GM19240 (cell line): Measurements from ENCODE around the gene HERPUD1.

Source experiments
- DNase-seq: peaks from one replicate; pipeline ENCODE4 v3.0.0; 2011; ENCODE audit warnings: low spot score; ENCODE audit not compliant: insufficient read length

The HERPUD1 gene

GRCh38 chr16:56910654-56911539, 21.0 kb upstream of the HERPUD1 start:
- DNase-seq = no peak

DNA sequence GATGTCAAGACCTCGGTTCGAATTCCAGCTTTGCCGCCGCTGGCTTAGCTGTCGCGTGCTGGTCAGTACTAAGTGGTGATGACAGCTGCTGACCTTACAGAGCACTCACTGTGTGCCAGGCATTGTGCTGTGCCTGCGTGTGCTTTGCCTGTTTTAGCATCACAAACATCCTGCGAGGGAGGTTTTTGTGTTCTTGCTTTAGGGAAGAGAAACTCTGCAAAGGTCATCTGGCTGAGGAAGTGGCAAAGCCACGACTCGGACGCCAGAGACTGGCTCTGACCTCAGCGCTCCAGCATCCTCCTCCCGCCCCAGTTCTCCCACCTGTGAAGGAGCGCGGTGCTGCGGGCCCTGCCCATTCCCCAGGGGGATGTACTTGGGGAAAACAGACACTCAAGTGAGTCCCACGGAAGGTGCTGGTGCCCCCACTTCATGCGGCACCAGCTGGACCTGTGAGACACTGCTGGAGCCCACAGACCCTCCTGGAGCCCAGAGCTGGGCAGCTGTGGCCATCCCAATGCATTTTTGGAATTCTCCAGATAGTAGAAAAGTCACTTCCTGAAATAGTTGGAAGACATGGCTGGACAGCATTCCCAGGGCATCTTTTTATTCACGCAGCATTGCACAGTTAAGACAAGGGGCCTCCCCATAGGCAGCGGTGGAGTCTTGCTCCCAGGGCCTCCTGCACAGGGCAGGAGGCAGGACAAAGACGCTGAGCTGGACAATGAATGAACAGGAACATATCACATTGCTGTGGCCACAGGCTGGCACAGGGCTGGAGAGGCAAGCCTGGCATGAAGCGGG, 20.0 kb upstream of the HERPUD1 start:
- DNase-seq = no peak

DNA sequence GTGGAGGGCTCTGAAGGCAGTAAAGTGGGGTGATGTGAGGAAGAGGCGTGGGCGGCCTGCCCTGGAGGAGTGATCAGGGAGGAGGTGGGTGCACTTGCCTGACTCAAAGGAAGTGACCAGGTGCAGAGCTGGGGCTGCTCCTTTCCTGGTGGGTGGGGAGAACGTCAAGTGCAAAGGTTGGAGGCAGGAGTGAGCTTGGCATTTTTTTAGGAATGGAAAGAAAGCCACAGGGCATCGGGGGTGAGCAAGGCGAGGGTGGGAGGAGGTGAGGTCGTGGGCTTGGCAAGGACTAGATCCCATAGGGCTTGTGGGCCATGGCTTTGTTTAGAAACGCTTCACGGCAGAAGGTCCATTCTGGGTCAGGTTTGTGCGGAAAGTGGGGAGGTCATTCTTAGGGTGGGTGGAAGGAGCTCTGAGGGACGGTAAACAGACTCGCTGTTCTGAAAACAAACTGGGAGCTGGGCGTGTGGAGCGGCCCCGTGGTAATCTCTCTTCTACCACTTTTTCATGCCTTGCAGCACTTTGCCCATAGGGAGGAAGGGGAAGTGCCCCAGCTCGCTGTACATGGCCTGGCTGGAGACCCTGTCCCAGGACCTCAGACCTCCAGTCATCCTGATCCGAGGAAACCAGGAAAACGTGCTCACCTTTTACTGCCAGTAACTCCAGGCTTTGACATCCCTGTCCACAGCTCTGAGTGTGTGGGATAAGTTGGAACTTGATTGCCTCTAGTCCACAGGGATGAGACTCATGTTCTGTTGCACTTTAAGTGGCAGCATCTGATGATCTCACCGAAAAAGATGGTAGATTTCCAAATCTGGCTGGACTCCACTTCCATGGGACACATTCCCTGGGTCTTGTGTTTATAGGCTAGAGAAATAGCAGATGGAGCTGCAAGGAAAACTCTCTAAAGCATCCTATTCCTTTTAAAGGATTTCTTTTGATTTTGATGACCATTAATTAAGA, 18.9 kb upstream of the HERPUD1 start:
- no peak for DNase-seq

DNA sequence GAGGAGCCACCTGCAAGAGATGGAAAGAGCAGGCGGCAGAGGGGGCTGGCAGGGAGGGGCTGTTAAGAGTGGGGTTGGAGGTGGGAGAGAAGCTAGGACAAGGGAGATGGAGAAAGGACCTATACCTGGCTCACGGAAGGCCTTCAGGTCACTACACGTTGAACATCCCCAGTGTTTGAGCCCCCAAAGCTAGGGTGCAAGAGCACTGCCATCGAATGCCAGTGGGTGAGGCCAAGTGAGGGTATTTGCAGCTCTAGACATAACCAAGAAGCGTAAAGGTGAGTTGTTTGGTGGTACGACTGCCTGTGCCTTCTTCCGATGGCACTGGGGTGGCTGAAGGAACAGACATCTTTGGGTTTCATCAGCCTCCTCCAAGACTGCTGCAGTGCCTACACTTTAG, 17.0 kb upstream of the HERPUD1 start:
- no peak for DNase-seq

- no peak for DNase-seq
Measured at GRCh38 chr16:56915336-56916119, 16.4 kb upstream of the HERPUD1 start.

DNA sequence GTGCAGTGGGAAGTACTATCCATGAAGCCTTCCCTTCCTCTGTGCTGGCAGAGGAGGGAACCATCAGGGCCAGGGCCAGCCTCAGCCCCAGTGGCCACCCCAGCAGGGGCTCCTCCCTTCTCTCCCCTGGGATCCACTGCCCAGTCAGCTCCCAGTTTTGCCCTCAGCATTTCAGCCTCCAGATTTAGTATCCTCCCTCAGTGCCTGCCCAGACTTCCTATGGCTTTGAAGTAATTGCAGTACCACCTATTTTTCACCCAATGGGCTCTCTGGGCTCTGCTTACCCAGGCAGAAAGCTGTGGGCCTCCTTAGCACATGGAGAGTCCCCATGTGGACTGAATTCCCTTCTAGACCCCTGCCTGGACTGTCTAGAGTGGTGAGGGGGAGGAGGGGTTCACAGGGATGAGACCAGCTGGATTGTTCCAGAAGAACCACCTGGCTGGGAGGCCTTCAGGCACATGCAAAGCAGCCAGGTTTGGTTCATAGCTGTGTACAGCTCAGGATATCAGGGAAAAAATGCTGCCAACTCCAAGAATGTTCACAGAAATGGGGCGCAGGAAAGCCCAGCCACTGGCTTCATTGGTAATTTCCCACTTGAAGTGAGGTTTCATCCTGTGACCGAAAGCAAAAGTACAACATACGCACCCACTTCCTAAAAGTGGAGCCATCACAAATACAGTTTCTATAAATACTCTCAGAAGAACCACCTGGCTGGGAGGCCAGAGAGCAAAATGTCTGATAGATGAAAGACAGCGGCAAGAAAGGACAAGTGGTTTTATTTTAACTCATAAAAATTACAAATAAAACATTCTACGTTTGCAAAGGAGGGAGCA, 15.2 kb upstream of the HERPUD1 start:
- DNase-seq = no peak

DNA sequence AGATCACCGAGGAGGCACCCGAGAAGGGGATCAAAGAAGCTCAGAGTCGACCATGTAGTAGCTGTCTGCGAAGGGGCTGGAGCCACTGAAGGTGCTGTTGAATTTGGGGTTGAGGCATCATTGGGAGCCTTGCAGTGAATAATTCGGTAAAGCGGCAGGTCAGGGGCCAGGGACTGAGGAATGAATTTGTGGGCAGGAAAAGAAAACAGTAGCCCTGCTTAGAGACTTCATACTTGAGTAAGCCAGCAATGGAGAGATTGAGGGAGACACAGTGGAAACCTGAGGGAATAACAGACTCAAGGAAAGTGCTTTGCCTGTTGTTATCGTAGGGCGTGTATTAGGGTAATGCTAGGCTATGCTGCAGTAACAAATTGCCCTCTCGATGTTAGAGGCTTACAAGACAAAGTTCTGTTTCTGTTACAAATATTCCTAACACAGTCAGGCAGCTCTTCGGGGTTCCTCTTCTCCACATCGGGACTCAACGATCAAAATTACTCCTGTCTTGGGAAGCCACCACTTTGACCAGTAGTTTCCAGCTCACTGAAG, 13.4 kb upstream of the HERPUD1 start:
- DNase-seq = no peak

DNA sequence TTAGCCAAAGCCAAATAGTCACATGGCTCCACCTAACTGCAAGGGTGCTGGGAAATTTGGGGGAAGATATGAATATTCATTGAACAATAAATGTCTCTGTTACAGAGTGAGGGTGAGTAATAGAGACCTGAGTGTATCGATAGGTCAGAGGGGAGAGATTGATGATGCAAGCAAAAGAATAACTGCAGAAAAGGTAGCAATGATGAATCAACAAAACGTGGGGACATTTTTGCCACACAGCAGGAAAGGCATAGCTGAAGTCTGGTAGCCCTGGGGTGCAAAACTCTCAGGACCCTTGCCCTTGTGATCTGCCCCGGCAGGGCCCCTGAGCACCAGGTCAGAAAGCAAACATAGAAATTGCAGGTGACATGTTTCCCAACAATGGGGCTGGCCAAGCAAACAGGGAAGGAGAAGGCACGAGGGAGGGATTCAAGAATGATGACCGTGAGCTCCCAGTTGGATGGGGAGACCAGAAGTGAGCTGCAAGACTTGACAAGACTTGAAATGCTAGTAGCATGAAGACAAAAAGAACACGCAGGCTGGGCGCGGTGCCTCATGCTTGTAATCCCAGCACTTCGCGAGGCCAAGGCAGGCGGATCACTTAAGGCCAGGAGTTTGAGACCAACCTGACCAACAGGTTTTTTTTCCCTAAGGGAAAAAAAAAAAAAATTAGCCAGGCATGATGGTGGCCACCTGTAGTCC, 12.7 kb upstream of the HERPUD1 start:
- no peak for DNase-seq

DNA sequence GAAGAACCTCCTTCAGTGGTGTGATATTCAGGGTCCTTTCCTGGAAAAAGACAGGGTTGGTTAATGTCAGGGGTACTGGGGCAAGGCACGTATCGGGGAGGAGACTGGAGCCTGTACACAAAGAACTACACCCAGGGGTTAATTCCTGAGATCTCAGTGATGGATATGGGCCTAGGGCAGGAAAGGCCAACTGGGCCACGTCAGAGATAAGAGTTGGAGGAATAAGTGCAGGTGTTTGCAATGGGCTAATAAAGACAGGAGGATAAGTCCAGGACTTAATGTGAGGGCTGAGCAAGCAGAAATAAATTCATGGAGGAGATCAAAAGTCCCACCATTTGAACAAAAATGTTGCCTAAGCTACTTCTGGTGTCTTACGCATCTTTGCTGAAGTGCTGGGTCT, 10.4 kb upstream of the HERPUD1 start:
- DNase-seq = no peak

GRCh38 chr16:56923481-56924091, 8.4 kb upstream of the HERPUD1 start:
- DNase-seq = no peak

- no peak for DNase-seq
Measured at GRCh38 chr16:56927471-56927870, 4.5 kb upstream of the HERPUD1 start.

DNA sequence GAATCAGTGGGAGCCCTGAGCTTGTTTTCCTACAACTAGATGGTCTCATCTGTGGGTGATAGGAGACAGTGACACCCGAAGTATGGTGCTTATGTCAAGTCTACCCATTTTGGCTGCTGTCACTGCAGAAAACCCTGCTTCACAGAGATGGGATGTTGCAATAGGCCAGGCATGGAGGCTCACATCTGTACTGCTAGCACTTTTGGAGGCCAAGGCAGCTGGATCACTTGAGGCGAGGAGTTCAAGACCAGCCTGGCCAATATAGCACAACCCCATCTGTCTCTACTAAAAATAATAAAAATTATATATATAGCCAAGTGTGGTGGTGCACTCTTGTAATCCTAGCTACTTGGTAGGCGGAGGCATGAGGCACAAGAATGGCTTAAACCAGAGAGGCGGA, 2.3 kb upstream of the HERPUD1 start:
- no peak for DNase-seq

- no peak for DNase-seq
Measured at GRCh38 chr16:56930486-56931270, 1.3 kb upstream of the HERPUD1 start.

- no peak for DNase-seq
Measured at GRCh38 chr16:56931271-56931891, 561 bp upstream of the HERPUD1 start.

GRCh38 chr16:56932721-56933619, 1.0 kb downstream of the HERPUD1 start:
- DNase-seq = no peak
